Glomerular endothelial cell (primary cell): Measurements from ENCODE around the gene DIP2B. TPM values are rescaled to one million over a fixed set of nuclear protein-coding genes. Genes with fewer than 3 reads are reported as not detected.
"Not testable (repeated sequence)": the region's sequence is repeated elsewhere in the genome, so short reads cannot be mapped to it uniquely, and the experiment has no call there.

Experiments used
- DNase-seq: peaks from one replicate; pipeline ENCODE4 v3.0.0-alpha.2; 2011; ENCODE audit warnings: low read depth, low spot score; ENCODE audit errors: extremely low read depth
- total RNA-seq: library from RNA; depleted of rRNA; stranded (reverse); fragments of >200 nt; gene quantifications from 2 replicates; pipeline ENCODE4 v1.2.3, GENCODE V29; 2015

The DIP2B gene
- 29.6 and 33.7 TPM in 2 replicates for total RNA-seq

- DNase-seq = no peak
These were observed at the start of gene DIP2B for GRCh38 chr12:50504798-50505674. DIP2B (plus strand) TSS chr12:50504985; CDS start chr12:50505141, 156 bp downstream.

- DNase-seq = no peak
These were observed 46.2 kb upstream of the DIP2B start for GRCh38 chr12:50458606-50459005.

GRCh38 chr12:50467439-50467838 lies 37.3 kb upstream of the DIP2B start:
- no peak for DNase-seq

GRCh38 chr12:50477241-50477832 lies 27.4 kb upstream of the DIP2B start:
- no peak for DNase-seq

- DNase-seq = no peak
These were observed 22.2 kb upstream of the DIP2B start for GRCh38 chr12:50482571-50482970.

GRCh38 chr12:50483488-50483887 lies 21.3 kb upstream of the DIP2B start:
- DNase-seq = no peak

GRCh38 chr12:50488801-50489200 lies 16.0 kb upstream of the DIP2B start:
- no peak for DNase-seq

- not testable (repeated sequence) for DNase-seq
These were observed 6.7 kb upstream of the DIP2B start for GRCh38 chr12:50498119-50498518.

GRCh38 chr12:50505675-50506530 lies 1.1 kb downstream of the DIP2B start:
- no peak for DNase-seq

- DNase-seq = no peak
These were observed 2.1 kb downstream of the DIP2B start for GRCh38 chr12:50506753-50507473.

GRCh38 chr12:50507474-50507838 lies 2.7 kb downstream of the DIP2B start:
- DNase-seq = no peak

GRCh38 chr12:50507930-50508329 lies 3.1 kb downstream of the DIP2B start:
- no peak for DNase-seq

GRCh38 chr12:50508414-50508813 lies 3.6 kb downstream of the DIP2B start:
- DNase-seq = no peak

- no peak for DNase-seq
These were observed 4.3 kb downstream of the DIP2B start for GRCh38 chr12:50508970-50509663.

- DNase-seq = no peak
These were observed 9.9 kb downstream of the DIP2B start for GRCh38 chr12:50514526-50515276.

GRCh38 chr12:50515587-50515986 lies 10.8 kb downstream of the DIP2B start:
- DNase-seq = no peak

GRCh38 chr12:50517421-50518048 lies 12.8 kb downstream of the DIP2B start:
- DNase-seq = peak; percentile 23

- DNase-seq = no peak
These were observed 13.3 kb downstream of the DIP2B start for GRCh38 chr12:50518090-50518489.

GRCh38 chr12:50519353-50519752 lies 14.6 kb downstream of the DIP2B start:
- no peak for DNase-seq
